Transverse colon (tissue), 4 donors: ENCODE data around the gene LRP2. TPM values are rescaled to one million over a fixed set of nuclear protein-coding genes. Genes with fewer than 3 reads are reported as not detected.

Source experiments
- DNase-seq: peaks from one replicate; pipeline ENCODE4 v3.0.0-alpha.2; 2019
- H3K27ac ChIP-seq, 4 donors: fragments of 200-600 bp; sonication (generic); 2 replicates each; pipeline ENCODE4 v1.5.1; 2016 to 2018; ENCODE audit warnings: inconsistent platforms in 4 of 4
- H3K27me3 ChIP-seq: fragments of 200-600 bp; sonication (generic); 2 replicates; pipeline ENCODE4 v1.5.1; 2017; ENCODE audit warnings: inconsistent platforms
- H3K36me3 ChIP-seq, 4 donors: fragments of 200-600 bp; sonication (generic); 2 replicates each; pipeline ENCODE4 v1.5.1; 2017 to 2019; ENCODE audit warnings: inconsistent platforms in 4 of 4
- H3K4me1 ChIP-seq, 4 donors: fragments of 200-600 bp; sonication (generic); 2 replicates each; pipeline ENCODE4 v1.5.1; 2017 to 2020; ENCODE audit warnings: inconsistent platforms in 4 of 4
- H3K4me3 ChIP-seq, 4 donors: fragments of 200-600 bp; sonication (generic); 1 replicate in 1 of 4; 2 replicates in 3 of 4; pipeline versions ENCODE4 v1.5.1 to v1.6.1; 2017 to 2019; ENCODE audit warnings: inconsistent platforms in 4 of 4
- H3K9me3 ChIP-seq, 2 donors: fragments of 200-600 bp; sonication (generic); 2 replicates each; pipeline ENCODE4 v1.5.1; 2017 to 2019; ENCODE audit warnings: inconsistent platforms in 2 of 2
- CTCF ChIP-seq, 5 experiments: fragments of 200-600 bp in 3 of 5; fragments of 450-650 bp in 2 of 5; sonication (generic) in 3 of 5; IDR thresholded peaks; 1 replicate in 2 of 5; 2 replicates in 3 of 5; pipeline ENCODE4 v1.5.1; 2016 to 2017; ENCODE audit warnings: antibody characterized with exemption in 5 of 5, inconsistent platforms in 3 of 5, mild to moderate bottlenecking in 2 of 5, moderate library complexity in 1 of 5
- EP300 ChIP-seq: sonication (generic); formaldehyde crosslinking; IDR thresholded peaks from one replicate; pipeline ENCODE4 v1.6.1; 2017; ENCODE audit warnings: antibody characterized with exemption, low read depth
- POLR2A ChIP-seq: fragments of 450-650 bp; IDR thresholded peaks from one replicate; pipeline ENCODE4 v1.6.1; 2016; ENCODE audit warnings: antibody characterized with exemption, mild to moderate bottlenecking, moderate library complexity
- POLR2AphosphoS5 ChIP-seq, 3 donors: sonication (generic); formaldehyde crosslinking; IDR thresholded peaks; one replicate each; pipeline ENCODE4 v1.6.1; 2016; ENCODE audit warnings: antibody characterized with exemption in 3 of 3
- WGBS, 2 donors: methylation state at CpG; one replicate each; pipeline ENCODE4 v1.1.5; 2018; ENCODE audit warnings: low coverage in 1 of 2; 5-methylcytosine and 5-hydroxymethylcytosine counted together
- in situ Hi-C, 4 donors: fragments of 200-750 bp; cut with MboI; loops; one replicate each; pipeline versions ENCODE4 v1.15.0 to v1.15.1; 2017; ENCODE audit warnings: low sequenced_read_pairs in 3 of 4, low pct_ligation_motif_present in 1 of 4, low pct_unique_long_range_greater_than_20kb in 1 of 4
- intact Hi-C: fragments of 100-400 bp; cut with DNase I; formaldehyde crosslinking; loops from one replicate; pipeline ENCODE4 v1.15.1; 2023; ENCODE audit warnings: low total_unique reads
- total RNA-seq, 4 donors: library from RNA; depleted of rRNA; stranded (reverse); fragments of >200 nt; gene quantifications; one replicate each; pipeline ENCODE4 v1.1.0, GENCODE V29; 2016

Gene LRP2
- total RNA-seq, 4 donors from 2014 or later: not detected

- H3K27me3 ChIP-seq: peaks cover 14% of the 10 kb centered on the region
- in situ Hi-C loops (no loop called here), intact Hi-C loops (no loop called here)
- H3K9me3 ChIP-seq: no peaks in the 10 kb centered on the region
- no peak overlapping the region for H3K27ac ChIP-seq
- H3K36me3 ChIP-seq: no peaks in the 10 kb centered on the region
- H3K4me1 ChIP-seq: no peaks in the 10 kb centered on the region
- DNase-seq: no peak
- no peak overlapping the region for H3K4me3 ChIP-seq
- no peak for TF ChIP-seq CTCF (IDR thresholded peaks at IDR 0.05)
- no peak for TF ChIP-seq EP300
- TF ChIP-seq POLR2A: no peak
- no peak for TF ChIP-seq POLR2AphosphoS5 (IDR thresholded peaks at IDR 0.05)
Measured at GRCh38 chr2:169343202-169343601, 19.1 kb downstream of the LRP2 start.

- no peak for DNase-seq
- no peak for TF ChIP-seq POLR2AphosphoS5 (IDR thresholded peaks at IDR 0.05)
- no peak for TF ChIP-seq EP300
- no peak for TF ChIP-seq CTCF (IDR thresholded peaks at IDR 0.05)
- TF ChIP-seq POLR2A: no peak
- no peak overlapping the region for H3K27ac ChIP-seq
- no peak overlapping the region for H3K4me3 ChIP-seq
- 71 to 86% methylated on average over 2 of the region's 2 CpGs for WGBS, 2 donors
- intact Hi-C loops (no loop called here), in situ Hi-C loops (no loop called here)
- no peaks in the 10 kb centered on the region for H3K4me1 ChIP-seq
- H3K27me3 ChIP-seq: peaks cover 16% of the 10 kb centered on the region
- H3K36me3 ChIP-seq: no peaks in the 10 kb centered on the region
- H3K9me3 ChIP-seq: no peaks in the 10 kb centered on the region
Measured at GRCh38 chr2:169339657-169340056, 22.7 kb downstream of the LRP2 start.

- Histone ChIP-seq H3K4me3 (no peak overlapping the region), H3K27ac (no peak overlapping the region), H3K36me3 (no peaks in the 10 kb centered on the region), H3K9me3 (no peaks in the 10 kb centered on the region), H3K27me3 (peaks cover 16% of the 10 kb centered on the region), H3K4me1 (no peaks in the 10 kb centered on the region)
- no peak for DNase-seq
- intact Hi-C loops: no loop called here
- WGBS, 2 donors: 52 to 58% methylated on average over 4 to 5 of the region's 5 CpGs
- no peak for TF ChIP-seq POLR2AphosphoS5 (IDR thresholded peaks at IDR 0.05)
- no peak for TF ChIP-seq CTCF (IDR thresholded peaks at IDR 0.05)
- no peak for TF ChIP-seq EP300
- no peak for TF ChIP-seq POLR2A
- in situ Hi-C loops: no loop called here
Measured at GRCh38 chr2:169336695-169337094, 25.6 kb downstream of the LRP2 start.

GRCh38 chr2:169330555-169331198, 31.7 kb downstream of the LRP2 start:
- DNase-seq: no peak
- no peaks in the 10 kb centered on the region for H3K4me1 ChIP-seq
- no peak overlapping the region for H3K4me3 ChIP-seq
- no peaks in the 10 kb centered on the region for H3K27me3 ChIP-seq
- TF ChIP-seq POLR2AphosphoS5 (IDR thresholded peaks at IDR 0.05) (no peak), EP300 (no peak), POLR2A (no peak), CTCF (IDR thresholded peaks at IDR 0.05) (no peak)
- 72 to 94% methylated on average over 2 to 6 of the region's 6 CpGs for WGBS, 2 donors
- no peaks in the 10 kb centered on the region for H3K9me3 ChIP-seq
- no peaks in the 10 kb centered on the region for H3K36me3 ChIP-seq
- in situ Hi-C loops: no loop called here
- intact Hi-C loops: no loop called here
- H3K27ac ChIP-seq: no peak overlapping the region
